ENCODE measurements around the gene LTC4S. TPM values are rescaled to one million over a fixed set of nuclear protein-coding genes. Genes with fewer than 3 reads are reported as not detected.

Gene LTC4S
- total RNA-seq, 1 experiment from 2014 or later, result 2.6 TPM

DNA sequence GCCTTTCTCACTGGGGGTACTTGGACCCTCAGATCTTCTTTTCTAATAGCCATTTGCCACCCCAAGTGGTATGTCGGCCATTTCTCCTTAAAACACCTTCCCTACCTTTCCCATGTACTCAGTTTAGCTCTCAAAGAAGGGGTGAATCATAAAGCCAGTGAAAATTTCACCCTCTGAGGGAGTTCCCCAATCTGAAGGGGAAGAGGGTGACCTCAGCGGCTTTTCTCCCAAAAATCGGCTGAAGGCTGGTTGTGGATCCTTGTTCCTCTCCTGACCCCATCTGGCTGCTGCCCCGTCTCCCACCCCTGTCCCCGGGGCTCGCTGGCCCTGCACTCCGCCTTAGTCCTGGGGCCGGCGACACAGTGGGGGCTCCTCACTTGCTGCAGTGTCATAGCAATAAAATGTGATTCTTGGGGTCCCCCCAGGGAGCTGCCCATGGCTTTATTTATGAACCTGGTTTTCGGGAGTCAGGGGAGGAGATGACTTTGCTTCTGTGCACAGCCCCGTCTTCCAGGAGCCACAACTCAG, 17.3 kb upstream of the LTC4S start:
- ATAC-seq (no peak), DNase-seq (ENCODE audit: low spot score) (no peak)
- Mint-ChIP-seq H3K4me3 (no peak overlapping the region), H3K36me3 (peaks cover 50% of the 10 kb centered on the region), H3K4me1 (no peaks in the 10 kb centered on the region), H3K27ac (no peak overlapping the region), H3K27me3 (ENCODE audit: low read depth) (no peaks in the 10 kb centered on the region), H3K9me3 (no peaks in the 10 kb centered on the region)
- TF ChIP-seq, protein P1, sequence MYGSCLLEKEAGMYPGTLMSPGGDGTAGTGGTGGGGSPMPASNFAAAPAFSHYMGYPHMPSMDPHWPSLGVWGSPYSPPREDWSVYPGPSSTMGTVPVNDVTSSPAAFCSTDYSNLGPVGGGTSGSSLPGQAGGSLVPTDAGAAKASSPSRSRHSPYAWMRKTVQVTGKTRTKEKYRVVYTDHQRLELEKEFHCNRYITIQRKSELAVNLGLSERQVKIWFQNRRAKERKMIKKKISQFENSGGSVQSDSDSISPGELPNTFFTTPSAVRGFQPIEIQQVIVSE (CRISPR knock-in tag; IDR thresholded peaks at IDR 0.05; ENCODE audit: borderline replicate concordance), result no peak
- TF ChIP-seq CREM (CRISPR knock-in tag; IDR thresholded peaks at IDR 0.05), result no peak
- TF ChIP-seq, protein P2, sequence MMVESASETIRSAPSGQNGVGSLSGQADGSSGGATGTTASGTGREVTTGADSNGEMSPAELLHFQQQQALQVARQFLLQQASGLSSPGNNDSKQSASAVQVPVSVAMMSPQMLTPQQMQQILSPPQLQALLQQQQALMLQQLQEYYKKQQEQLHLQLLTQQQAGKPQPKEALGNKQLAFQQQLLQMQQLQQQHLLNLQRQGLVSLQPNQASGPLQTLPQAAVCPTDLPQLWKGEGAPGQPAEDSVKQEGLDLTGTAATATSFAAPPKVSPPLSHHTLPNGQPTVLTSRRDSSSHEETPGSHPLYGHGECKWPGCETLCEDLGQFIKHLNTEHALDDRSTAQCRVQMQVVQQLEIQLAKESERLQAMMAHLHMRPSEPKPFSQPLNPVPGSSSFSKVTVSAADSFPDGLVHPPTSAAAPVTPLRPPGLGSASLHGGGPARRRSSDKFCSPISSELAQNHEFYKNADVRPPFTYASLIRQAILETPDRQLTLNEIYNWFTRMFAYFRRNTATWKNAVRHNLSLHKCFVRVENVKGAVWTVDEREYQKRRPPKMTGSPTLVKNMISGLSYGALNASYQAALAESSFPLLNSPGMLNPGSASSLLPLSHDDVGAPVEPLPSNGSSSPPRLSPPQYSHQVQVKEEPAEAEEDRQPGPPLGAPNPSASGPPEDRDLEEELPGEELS (CRISPR knock-in tag; IDR thresholded peaks at IDR 0.05), result no peak
- TF ChIP-seq, protein P3, sequence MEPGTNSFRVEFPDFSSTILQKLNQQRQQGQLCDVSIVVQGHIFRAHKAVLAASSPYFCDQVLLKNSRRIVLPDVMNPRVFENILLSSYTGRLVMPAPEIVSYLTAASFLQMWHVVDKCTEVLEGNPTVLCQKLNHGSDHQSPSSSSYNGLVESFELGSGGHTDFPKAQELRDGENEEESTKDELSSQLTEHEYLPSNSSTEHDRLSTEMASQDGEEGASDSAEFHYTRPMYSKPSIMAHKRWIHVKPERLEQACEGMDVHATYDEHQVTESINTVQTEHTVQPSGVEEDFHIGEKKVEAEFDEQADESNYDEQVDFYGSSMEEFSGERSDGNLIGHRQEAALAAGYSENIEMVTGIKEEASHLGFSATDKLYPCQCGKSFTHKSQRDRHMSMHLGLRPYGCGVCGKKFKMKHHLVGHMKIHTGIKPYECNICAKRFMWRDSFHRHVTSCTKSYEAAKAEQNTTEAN (CRISPR knock-in tag; IDR thresholded peaks at IDR 0.05), result no peak
- no peak for TF ChIP-seq RORB (CRISPR knock-in tag; IDR thresholded peaks at IDR 0.05)
- TF ChIP-seq, protein P4, sequence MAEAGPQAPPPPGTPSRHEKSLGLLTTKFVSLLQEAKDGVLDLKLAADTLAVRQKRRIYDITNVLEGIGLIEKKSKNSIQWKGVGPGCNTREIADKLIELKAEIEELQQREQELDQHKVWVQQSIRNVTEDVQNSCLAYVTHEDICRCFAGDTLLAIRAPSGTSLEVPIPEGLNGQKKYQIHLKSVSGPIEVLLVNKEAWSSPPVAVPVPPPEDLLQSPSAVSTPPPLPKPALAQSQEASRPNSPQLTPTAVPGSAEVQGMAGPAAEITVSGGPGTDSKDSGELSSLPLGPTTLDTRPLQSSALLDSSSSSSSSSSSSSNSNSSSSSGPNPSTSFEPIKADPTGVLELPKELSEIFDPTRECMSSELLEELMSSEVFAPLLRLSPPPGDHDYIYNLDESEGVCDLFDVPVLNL (CRISPR knock-in tag; IDR thresholded peaks at IDR 0.05; ENCODE audit: borderline replicate concordance, low read depth), result no peak
- TF ChIP-seq IRF2 (CRISPR knock-in tag; IDR thresholded peaks at IDR 0.05; ENCODE audit: borderline replicate concordance, low read depth), result no peak
- no peak for TF ChIP-seq JAZF1 (CRISPR knock-in tag; IDR thresholded peaks at IDR 0.05)
- TF ChIP-seq, protein P5, sequence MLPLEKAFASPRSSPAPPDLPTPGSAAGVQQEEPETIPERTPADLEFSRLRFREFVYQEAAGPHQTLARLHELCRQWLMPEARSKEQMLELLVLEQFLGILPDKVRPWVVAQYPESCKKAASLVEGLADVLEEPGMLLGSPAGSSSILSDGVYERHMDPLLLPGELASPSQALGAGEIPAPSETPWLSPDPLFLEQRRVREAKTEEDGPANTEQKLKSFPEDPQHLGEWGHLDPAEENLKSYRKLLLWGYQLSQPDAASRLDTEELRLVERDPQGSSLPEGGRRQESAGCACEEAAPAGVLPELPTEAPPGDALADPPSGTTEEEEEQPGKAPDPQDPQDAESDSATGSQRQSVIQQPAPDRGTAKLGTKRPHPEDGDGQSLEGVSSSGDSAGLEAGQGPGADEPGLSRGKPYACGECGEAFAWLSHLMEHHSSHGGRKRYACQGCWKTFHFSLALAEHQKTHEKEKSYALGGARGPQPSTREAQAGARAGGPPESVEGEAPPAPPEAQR (CRISPR knock-in tag; IDR thresholded peaks at IDR 0.05), result no peak
- TF ChIP-seq TCF7 (CRISPR knock-in tag; IDR thresholded peaks at IDR 0.05; ENCODE audit: low read depth), result no peak
- TF ChIP-seq, protein P6, sequence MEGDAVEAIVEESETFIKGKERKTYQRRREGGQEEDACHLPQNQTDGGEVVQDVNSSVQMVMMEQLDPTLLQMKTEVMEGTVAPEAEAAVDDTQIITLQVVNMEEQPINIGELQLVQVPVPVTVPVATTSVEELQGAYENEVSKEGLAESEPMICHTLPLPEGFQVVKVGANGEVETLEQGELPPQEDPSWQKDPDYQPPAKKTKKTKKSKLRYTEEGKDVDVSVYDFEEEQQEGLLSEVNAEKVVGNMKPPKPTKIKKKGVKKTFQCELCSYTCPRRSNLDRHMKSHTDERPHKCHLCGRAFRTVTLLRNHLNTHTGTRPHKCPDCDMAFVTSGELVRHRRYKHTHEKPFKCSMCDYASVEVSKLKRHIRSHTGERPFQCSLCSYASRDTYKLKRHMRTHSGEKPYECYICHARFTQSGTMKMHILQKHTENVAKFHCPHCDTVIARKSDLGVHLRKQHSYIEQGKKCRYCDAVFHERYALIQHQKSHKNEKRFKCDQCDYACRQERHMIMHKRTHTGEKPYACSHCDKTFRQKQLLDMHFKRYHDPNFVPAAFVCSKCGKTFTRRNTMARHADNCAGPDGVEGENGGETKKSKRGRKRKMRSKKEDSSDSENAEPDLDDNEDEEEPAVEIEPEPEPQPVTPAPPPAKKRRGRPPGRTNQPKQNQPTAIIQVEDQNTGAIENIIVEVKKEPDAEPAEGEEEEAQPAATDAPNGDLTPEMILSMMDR (IDR thresholded peaks at IDR 0.05), result no peak
- no peak for TF ChIP-seq ZNF396 (CRISPR knock-in tag; IDR thresholded peaks at IDR 0.05; ENCODE audit: borderline replicate concordance)
- TF ChIP-seq ZNF317 (CRISPR knock-in tag; IDR thresholded peaks at IDR 0.05; ENCODE audit: borderline replicate concordance, low read depth), result no peak
- no peak for TF ChIP-seq SP1 (CRISPR knock-in tag; conservative IDR thresholded peaks at IDR 0.05)
- TF ChIP-seq KAT7 (CRISPR knock-in tag; IDR thresholded peaks at IDR 0.05; ENCODE audit: borderline replicate concordance), result no peak
- TF ChIP-seq HMGA2 (CRISPR knock-in tag; IDR thresholded peaks at IDR 0.05), result no peak
- POLR2A ChIA-PET, result interaction anchor here (0.6 kb wide), 1 partner anchor 42 kb away, joined by 3 read pairs; no protein-coding TSS in a partner anchor
- CTCF ChIA-PET, result no interaction called here

DNA sequence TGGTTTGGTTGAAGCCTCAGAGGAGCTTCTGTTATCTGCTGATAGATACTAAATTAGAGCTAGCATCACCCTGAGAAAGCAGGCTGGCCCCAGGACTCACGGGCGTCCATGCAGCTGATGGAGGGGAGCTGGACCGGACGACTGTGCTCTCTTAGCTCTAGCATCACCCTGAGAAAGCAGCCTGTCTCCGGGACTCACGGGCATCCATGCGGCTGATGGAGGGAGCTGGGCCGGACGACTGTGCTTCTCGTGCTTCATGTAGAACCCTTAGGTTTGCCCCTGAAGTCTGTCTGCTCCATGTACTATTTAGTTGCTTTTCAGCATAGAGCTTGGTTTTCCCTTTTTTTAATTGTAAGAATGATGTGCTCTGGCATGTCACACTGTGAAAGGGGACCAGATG, 16.3 kb upstream of the LTC4S start:
- Mint-ChIP-seq H3K4me3 (no peak overlapping the region), H3K27ac (no peak overlapping the region), H3K9me3 (no peaks in the 10 kb centered on the region), H3K27me3 (ENCODE audit: low read depth) (no peaks in the 10 kb centered on the region), H3K36me3 (peaks cover 42% of the 10 kb centered on the region), H3K4me1 (no peaks in the 10 kb centered on the region)
- DNase-seq (ENCODE audit: low spot score) (no peak), ATAC-seq (no peak)
- POLR2A ChIA-PET, result no interaction called here
- CTCF ChIA-PET, result interaction anchor here (0.6 to 0.8 kb wide), 2 partner anchors 14 to 18 kb away, joined by 3 read pairs; no protein-coding TSS in a partner anchor
- TF ChIP-seq, protein P7, sequence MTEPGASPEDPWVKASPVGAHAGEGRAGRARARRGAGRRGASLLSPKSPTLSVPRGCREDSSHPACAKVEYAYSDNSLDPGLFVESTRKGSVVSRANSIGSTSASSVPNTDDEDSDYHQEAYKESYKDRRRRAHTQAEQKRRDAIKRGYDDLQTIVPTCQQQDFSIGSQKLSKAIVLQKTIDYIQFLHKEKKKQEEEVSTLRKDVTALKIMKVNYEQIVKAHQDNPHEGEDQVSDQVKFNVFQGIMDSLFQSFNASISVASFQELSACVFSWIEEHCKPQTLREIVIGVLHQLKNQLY (CRISPR knock-in tag; IDR thresholded peaks at IDR 0.05), result no peak
- no peak for TF ChIP-seq ZNF232 (CRISPR knock-in tag; IDR thresholded peaks at IDR 0.05)
- TF ChIP-seq HMGA2 (CRISPR knock-in tag; IDR thresholded peaks at IDR 0.05), result no peak
- TF ChIP-seq CREM (CRISPR knock-in tag; IDR thresholded peaks at IDR 0.05), result no peak
